ENCODE results near the gene OPN4.

Gene OPN4

DNA sequence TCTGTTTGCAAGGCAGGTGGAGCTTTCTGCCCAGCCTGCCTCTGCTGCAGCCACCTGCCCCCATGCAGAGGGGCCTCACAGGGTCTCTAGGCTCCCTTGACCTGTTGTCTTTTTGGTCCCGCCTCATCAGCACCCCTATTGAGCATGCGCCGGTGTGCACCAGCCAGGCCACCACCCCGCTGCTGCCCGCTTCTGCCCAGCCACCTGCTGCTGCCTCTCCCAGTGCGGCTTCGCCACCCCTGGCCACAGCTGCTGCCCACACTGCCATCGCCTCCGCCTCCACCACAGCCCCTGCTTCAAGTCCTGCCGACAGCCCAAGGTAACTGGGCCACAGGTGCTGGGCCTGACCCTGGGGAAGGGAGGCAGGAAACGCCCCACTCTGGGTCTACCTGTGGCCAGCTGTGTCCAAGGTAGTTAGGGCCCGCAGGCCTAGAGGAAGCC, 52.1 kb downstream of the OPN4 start:
- Histone ChIP-seq H3K9me3 (ENCODE audit: control extremely low read depth in 1 of 5, control insufficient read depth in 4 of 5, insufficient read depth in 2 of 5, low read depth in 1 of 5, low read length in 4 of 5) (no peaks in the 10 kb centered on the region), H3K36me3 (ENCODE audit: control insufficient read depth in 4 of 4, insufficient read depth in 4 of 4, low read length in 3 of 4) (no peaks in the 10 kb centered on the region), H3K4me3 (ENCODE audit: control insufficient read depth in 1 of 7, extremely low read depth in 1 of 7, insufficient read depth in 4 of 7, low read depth in 2 of 7, low read length in 6 of 7) (no peak overlapping the region), H3K27me3 (replicated peaks in 2 of 5; ENCODE audit: control insufficient read depth in 4 of 5, insufficient read depth in 5 of 5, low read length in 4 of 5) (peaks cover 0 to 3% (median 0%) of the 10 kb centered on the region in 5 experiments), H3K27ac (ENCODE audit: insufficient read depth in 1 of 2, low read depth in 1 of 2, low read length in 2 of 2, poor library complexity in 1 of 2, severe bottlenecking in 2 of 2) (no peak overlapping the region), H3K4me1 (ENCODE audit: control extremely low read depth in 1 of 4, control insufficient read depth in 4 of 4, insufficient read depth in 4 of 4, low read length in 3 of 4) (peaks cover 0 to 4% (median 3%) of the 10 kb centered on the region in 4 experiments)
- CTCF ChIA-PET, result interaction anchor here (1.5 to 4.0 kb wide), 2 partner anchors 12 to 18 kb away, joined by 3 to 15 read pairs; no protein-coding TSS in a partner anchor
- DNase-seq, result no peak
- POLR2A ChIA-PET, result interaction anchor here (0.7 kb wide), 1 partner anchor 13 kb away, joined by 3 read pairs; no protein-coding TSS in a partner anchor
- WGBS (ENCODE audit: insufficient coverage), result 98% methylated on average over 12 of the region's 12 CpGs

DNA sequence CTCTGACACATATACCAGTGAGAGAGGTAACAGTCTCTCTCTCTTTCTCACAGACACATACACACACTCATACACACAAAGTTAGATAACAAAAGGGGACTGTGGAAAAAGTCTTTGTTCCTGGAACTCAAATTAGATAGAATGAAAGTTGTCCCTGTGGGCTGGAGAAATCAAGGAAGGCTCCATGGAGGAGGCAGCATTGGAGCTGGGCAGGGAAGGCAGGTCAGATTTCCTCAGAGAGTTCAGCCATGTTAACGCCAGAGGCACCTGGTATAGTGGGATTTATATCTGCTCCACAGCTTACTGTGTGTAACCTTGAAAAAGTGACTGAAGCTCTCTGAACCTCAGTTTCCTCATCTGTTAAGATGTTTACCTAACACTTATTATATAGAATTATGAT, 52.6 kb downstream of the OPN4 start:
- POLR2A ChIA-PET, result no interaction called here
- no peaks in the 10 kb centered on the region for H3K36me3 ChIP-seq (ENCODE audit: control insufficient read depth in 4 of 4, insufficient read depth in 4 of 4, low read length in 3 of 4)
- H3K27ac ChIP-seq (ENCODE audit: insufficient read depth in 1 of 2, low read depth in 1 of 2, low read length in 2 of 2, poor library complexity in 1 of 2, severe bottlenecking in 2 of 2), result no peak overlapping the region
- H3K4me1 ChIP-seq (ENCODE audit: control extremely low read depth in 1 of 4, control insufficient read depth in 4 of 4, insufficient read depth in 4 of 4, low read length in 3 of 4), result peaks cover 0 to 5% (median 4%) of the 10 kb centered on the region in 4 experiments
- no peak overlapping the region for H3K4me3 ChIP-seq (ENCODE audit: control insufficient read depth in 1 of 7, extremely low read depth in 1 of 7, insufficient read depth in 4 of 7, low read depth in 2 of 7, low read length in 6 of 7)
- CTCF ChIA-PET, result interaction anchor here (1.5 to 4.0 kb wide), 2 partner anchors 13 to 18 kb away, joined by 3 to 15 read pairs; no protein-coding TSS in a partner anchor
- H3K9me3 ChIP-seq (ENCODE audit: control extremely low read depth in 1 of 5, control insufficient read depth in 4 of 5, insufficient read depth in 2 of 5, low read depth in 1 of 5, low read length in 4 of 5), result no peaks in the 10 kb centered on the region
- peaks cover 0 to 2% (median 0%) of the 10 kb centered on the region in 5 experiments for H3K27me3 ChIP-seq (replicated peaks in 2 of 5; ENCODE audit: control insufficient read depth in 4 of 5, insufficient read depth in 5 of 5, low read length in 4 of 5)
- no peak for DNase-seq
- WGBS (ENCODE audit: insufficient coverage), result no CpG with 5 or more reads among the region's 1 CpG

DNA sequence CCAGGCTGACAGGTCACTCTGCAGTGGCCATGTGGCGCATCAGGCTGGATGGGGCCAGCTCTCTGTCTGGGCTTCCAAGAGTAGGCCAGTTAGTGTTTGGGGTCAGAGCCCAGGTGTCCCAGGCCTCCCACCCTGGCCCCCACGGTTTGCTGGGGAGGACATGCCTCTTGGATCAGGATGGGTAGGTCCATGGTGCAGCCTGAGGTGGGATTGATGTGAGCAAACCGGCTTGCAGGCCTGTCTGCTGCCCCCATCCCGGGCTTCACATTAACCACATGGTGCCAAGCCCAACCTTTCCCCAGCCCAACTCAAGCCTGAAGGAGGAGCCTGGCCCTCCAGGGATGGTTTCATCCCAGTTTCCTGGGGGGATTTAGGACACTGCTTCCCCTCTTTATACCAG, 53.2 kb downstream of the OPN4 start:
- no peak for DNase-seq
- H3K4me3 ChIP-seq (ENCODE audit: control insufficient read depth in 1 of 7, extremely low read depth in 1 of 7, insufficient read depth in 4 of 7, low read depth in 2 of 7, low read length in 6 of 7), result no peak overlapping the region
- no peak overlapping the region for H3K27ac ChIP-seq (ENCODE audit: insufficient read depth in 1 of 2, low read depth in 1 of 2, low read length in 2 of 2, poor library complexity in 1 of 2, severe bottlenecking in 2 of 2)
- ChIA-PET POLR2A (no interaction called here), CTCF (interaction anchor here (0.8 to 4.0 kb wide), 2 partner anchors 13 to 182 kb away, joined by 3 to 15 read pairs; no protein-coding TSS in a partner anchor)
- no peaks in the 10 kb centered on the region for H3K36me3 ChIP-seq (ENCODE audit: control insufficient read depth in 4 of 4, insufficient read depth in 4 of 4, low read length in 3 of 4)
- 80% methylated on average over 3 of the region's 4 CpGs for WGBS (ENCODE audit: insufficient coverage)
- peaks cover 0 to 10% (median 6%) of the 10 kb centered on the region in 4 experiments for H3K4me1 ChIP-seq (ENCODE audit: control extremely low read depth in 1 of 4, control insufficient read depth in 4 of 4, insufficient read depth in 4 of 4, low read length in 3 of 4)
- H3K9me3 ChIP-seq (ENCODE audit: control extremely low read depth in 1 of 5, control insufficient read depth in 4 of 5, insufficient read depth in 2 of 5, low read depth in 1 of 5, low read length in 4 of 5), result no peaks in the 10 kb centered on the region
- H3K27me3 ChIP-seq (replicated peaks in 2 of 5; ENCODE audit: control insufficient read depth in 4 of 5, insufficient read depth in 5 of 5, low read length in 4 of 5), result peaks cover 0 to 7% (median 0%) of the 10 kb centered on the region in 5 experiments

DNA sequence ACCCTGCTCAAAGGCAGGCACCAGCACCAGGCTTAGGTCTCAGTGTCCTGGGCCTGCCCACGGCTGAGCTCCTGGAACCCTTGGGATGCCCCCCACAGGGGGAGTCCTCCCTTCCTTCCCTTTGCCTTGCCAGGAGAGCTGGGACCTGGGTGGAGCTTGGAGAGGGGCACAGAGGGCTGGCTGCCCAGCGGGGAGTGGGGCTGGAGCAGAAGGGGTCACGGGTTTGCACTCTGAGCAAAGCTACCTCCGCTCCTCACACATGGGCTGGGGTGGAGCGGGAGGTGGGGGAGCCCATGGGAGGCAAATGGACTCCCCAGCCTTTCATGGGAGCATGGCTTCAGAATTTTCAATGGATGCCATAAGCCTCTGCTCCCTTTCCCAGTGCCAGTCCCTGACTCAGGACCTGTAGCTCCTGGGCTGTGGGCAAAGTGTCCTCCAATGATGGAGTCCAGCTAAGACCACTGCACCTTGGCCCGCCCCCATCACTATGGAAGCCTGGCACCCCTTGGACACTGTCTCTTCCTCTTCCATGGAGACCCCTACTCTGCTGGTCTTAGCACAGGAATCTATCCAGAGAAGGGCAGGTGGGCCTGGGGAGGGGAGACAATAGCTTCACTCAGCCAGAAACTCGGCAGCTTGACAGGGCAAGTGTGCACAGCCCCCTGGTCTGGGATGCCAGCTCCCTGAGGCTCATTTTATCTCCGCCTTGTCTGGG, 53.9 kb downstream of the OPN4 start:
- Histone ChIP-seq H3K36me3 (ENCODE audit: control insufficient read depth in 4 of 4, insufficient read depth in 4 of 4, low read length in 3 of 4) (no peaks in the 10 kb centered on the region), H3K4me1 (ENCODE audit: control extremely low read depth in 1 of 4, control insufficient read depth in 4 of 4, insufficient read depth in 4 of 4, low read length in 3 of 4) (peaks cover 0 to 10% (median 6%) of the 10 kb centered on the region in 4 experiments), H3K27ac (ENCODE audit: insufficient read depth in 1 of 2, low read depth in 1 of 2, low read length in 2 of 2, poor library complexity in 1 of 2, severe bottlenecking in 2 of 2) (no peak overlapping the region), H3K27me3 (replicated peaks in 2 of 5; ENCODE audit: control insufficient read depth in 4 of 5, insufficient read depth in 5 of 5, low read length in 4 of 5) (peaks cover 0 to 9% (median 0%) of the 10 kb centered on the region in 5 experiments), H3K9me3 (ENCODE audit: control extremely low read depth in 1 of 5, control insufficient read depth in 4 of 5, insufficient read depth in 2 of 5, low read depth in 1 of 5, low read length in 4 of 5) (no peaks in the 10 kb centered on the region), H3K4me3 (ENCODE audit: control insufficient read depth in 1 of 7, extremely low read depth in 1 of 7, insufficient read depth in 4 of 7, low read depth in 2 of 7, low read length in 6 of 7) (no peak overlapping the region)
- CTCF ChIA-PET, result interaction anchor here (0.8 to 4.0 kb wide), 3 partner anchors 14 to 191 kb away, joined by 3 to 15 read pairs (median 3); no protein-coding TSS in a partner anchor
- DNase-seq, result no peak
- POLR2A ChIA-PET, result no interaction called here
- WGBS (ENCODE audit: insufficient coverage), result 94% methylated on average over 7 of the region's 8 CpGs

DNA sequence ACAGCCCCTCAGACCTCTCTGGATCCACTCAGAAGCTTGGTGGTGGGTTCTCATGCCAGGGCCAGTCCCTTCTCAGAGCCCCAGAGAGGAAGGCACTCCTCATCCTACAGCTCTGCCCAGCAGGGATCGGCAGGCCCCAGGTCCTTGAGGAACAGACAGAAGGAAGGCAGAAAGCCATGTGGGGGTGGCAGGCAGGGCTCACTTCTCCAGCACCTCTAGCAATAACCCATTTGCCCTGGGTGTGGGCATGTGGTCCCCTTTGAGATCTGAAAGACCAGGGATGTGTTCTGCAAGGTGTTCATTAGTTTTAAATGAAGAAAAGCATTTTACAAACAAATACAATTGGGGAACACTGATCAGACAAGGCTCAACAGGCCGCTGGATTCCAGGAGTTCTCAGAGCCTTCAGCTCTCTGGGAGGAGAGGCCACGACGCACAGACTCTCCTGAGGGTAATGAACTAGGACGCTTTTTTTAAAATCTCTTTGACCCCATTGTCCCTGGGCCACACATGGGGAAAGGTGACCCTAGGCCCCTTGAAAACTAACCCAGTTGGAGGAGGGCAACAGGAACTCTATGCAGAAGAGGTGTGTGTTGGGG, 54.5 kb downstream of the OPN4 start:
- ChIA-PET POLR2A (no interaction called here), CTCF (interaction anchor here (0.9 to 4.0 kb wide), 2 partner anchors 15 to 190 kb away, joined by 3 to 15 read pairs; no protein-coding TSS in a partner anchor)
- 100% methylated on average over 4 of the region's 5 CpGs for WGBS (ENCODE audit: insufficient coverage)
- Histone ChIP-seq H3K36me3 (ENCODE audit: control insufficient read depth in 4 of 4, insufficient read depth in 4 of 4, low read length in 3 of 4) (no peaks in the 10 kb centered on the region), H3K27ac (ENCODE audit: insufficient read depth in 1 of 2, low read depth in 1 of 2, low read length in 2 of 2, poor library complexity in 1 of 2, severe bottlenecking in 2 of 2) (no peak overlapping the region), H3K27me3 (replicated peaks in 2 of 5; ENCODE audit: control insufficient read depth in 4 of 5, insufficient read depth in 5 of 5, low read length in 4 of 5) (peaks cover 0 to 13% (median 0%) of the 10 kb centered on the region in 5 experiments), H3K4me1 (ENCODE audit: control extremely low read depth in 1 of 4, control insufficient read depth in 4 of 4, insufficient read depth in 4 of 4, low read length in 3 of 4) (peaks cover 0 to 10% (median 6%) of the 10 kb centered on the region in 4 experiments), H3K9me3 (ENCODE audit: control extremely low read depth in 1 of 5, control insufficient read depth in 4 of 5, insufficient read depth in 2 of 5, low read depth in 1 of 5, low read length in 4 of 5) (no peaks in the 10 kb centered on the region), H3K4me3 (ENCODE audit: control insufficient read depth in 1 of 7, extremely low read depth in 1 of 7, insufficient read depth in 4 of 7, low read depth in 2 of 7, low read length in 6 of 7) (no peak overlapping the region)
- no peak for DNase-seq

DNA sequence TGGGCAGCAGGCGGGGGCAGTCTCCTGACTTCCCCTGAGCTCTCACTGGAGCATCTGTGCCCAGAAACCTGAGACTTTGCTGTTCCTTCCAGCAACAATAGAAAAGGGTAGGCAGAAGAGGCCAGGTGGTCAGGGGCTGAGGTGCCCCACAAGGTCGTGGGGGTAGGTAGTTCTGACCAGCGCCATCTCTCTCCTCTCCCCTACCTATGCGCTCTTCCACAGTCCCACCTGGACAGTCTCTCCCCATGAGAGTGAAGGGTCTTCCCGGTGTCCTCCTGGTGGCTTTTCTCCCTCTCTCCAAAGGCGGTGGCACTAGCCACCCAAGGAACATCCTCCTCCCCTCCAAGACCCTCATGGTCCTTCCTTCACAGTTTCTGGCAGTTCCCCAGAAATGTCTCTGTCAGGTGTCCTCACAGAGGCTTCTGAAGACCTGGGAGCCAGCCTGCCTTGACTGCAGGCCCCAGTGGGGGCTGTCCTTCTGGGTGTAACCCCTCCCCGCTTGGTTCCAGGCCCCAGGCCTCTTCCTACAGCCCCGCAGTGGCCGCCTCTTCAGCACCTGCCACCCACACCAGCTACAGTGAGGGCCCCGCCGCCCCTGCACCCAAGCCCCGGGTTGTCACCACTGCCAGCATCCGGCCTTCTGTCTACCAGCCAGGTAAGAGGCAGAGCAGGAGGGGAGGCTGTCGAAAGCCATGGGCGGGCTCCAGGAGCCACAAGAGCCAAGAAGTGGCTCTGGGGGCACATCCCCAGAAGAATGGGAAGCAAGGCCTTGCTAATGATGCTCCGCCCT, 55.2 kb downstream of the OPN4 start:
- ChIA-PET POLR2A (no interaction called here), CTCF (interaction anchor here (0.9 to 4.0 kb wide), 4 partner anchors 9 to 193 kb away, joined by 3 to 15 read pairs (median 3); no protein-coding TSS in a partner anchor)
- DNase-seq, result no peak
- 100% methylated on average over 9 of the region's 16 CpGs for WGBS (ENCODE audit: insufficient coverage)
- Histone ChIP-seq H3K27ac (ENCODE audit: insufficient read depth in 1 of 2, low read depth in 1 of 2, low read length in 2 of 2, poor library complexity in 1 of 2, severe bottlenecking in 2 of 2) (no peak overlapping the region), H3K4me3 (ENCODE audit: control insufficient read depth in 1 of 7, extremely low read depth in 1 of 7, insufficient read depth in 4 of 7, low read depth in 2 of 7, low read length in 6 of 7) (no peak overlapping the region), H3K27me3 (replicated peaks in 2 of 5; ENCODE audit: control insufficient read depth in 4 of 5, insufficient read depth in 5 of 5, low read length in 4 of 5) (peaks cover 0 to 16% (median 0%) of the 10 kb centered on the region in 5 experiments), H3K4me1 (ENCODE audit: control extremely low read depth in 1 of 4, control insufficient read depth in 4 of 4, insufficient read depth in 4 of 4, low read length in 3 of 4) (peaks cover 0 to 10% (median 6%) of the 10 kb centered on the region in 4 experiments), H3K36me3 (ENCODE audit: control insufficient read depth in 4 of 4, insufficient read depth in 4 of 4, low read length in 3 of 4) (no peaks in the 10 kb centered on the region), H3K9me3 (ENCODE audit: control extremely low read depth in 1 of 5, control insufficient read depth in 4 of 5, insufficient read depth in 2 of 5, low read depth in 1 of 5, low read length in 4 of 5) (no peaks in the 10 kb centered on the region)

Data from common myeloid progenitor, CD34-positive (primary cell).